HEK293T (cell line): ENCODE measurements around the gene CLDN24.

Experiments
- CTCF ChIA-PET: fragments of 350-600 bp; formaldehyde crosslinking; extraction: SDS; loops from one replicate; lab custom pipeline; 2021; ENCODE audit warnings: antibody characterized with exemption, inconsistent platforms; lab: Yijun Ruan, JAX
- POLR2A ChIA-PET: fragments of 350-600 bp; formaldehyde crosslinking; extraction: SDS; loops from one replicate; lab custom pipeline; 2020; ENCODE audit warnings: antibody characterized with exemption, inconsistent platforms; lab: Yijun Ruan, JAX
- DNase-seq: peaks from one replicate; pipeline ENCODE4 v3.0.0; 2012; ENCODE audit warnings: mixed read lengths; ENCODE audit errors: extremely low spot score
- ARNT ChIP-seq: fragments of 450-650 bp; IDR thresholded peaks from 2 replicates; pipeline ENCODE4 v1.6.1; 2017; ENCODE audit warnings: mild to moderate bottlenecking
- BHLHE40 ChIP-seq: fragments of 450-650 bp; IDR thresholded peaks from 2 replicates; pipeline ENCODE4 v1.6.1; 2016; ENCODE audit warnings: mild to moderate bottlenecking, moderate library complexity, borderline replicate concordance
- CTBP1 ChIP-seq: fragments of 450-650 bp; IDR thresholded peaks from 2 replicates; pipeline ENCODE4 v1.6.1; 2016; ENCODE audit warnings: borderline replicate concordance
- ELF4 ChIP-seq: fragments of 450-650 bp; IDR thresholded peaks from 2 replicates; pipeline ENCODE4 v1.6.1; 2017; ENCODE audit warnings: antibody characterized with exemption
- FOXA1 ChIP-seq: fragments of 450-650 bp; IDR thresholded peaks from 2 replicates; pipeline ENCODE4 v1.6.1; 2016; ENCODE audit warnings: mild to moderate bottlenecking
- FOXK2 ChIP-seq: fragments of 450-650 bp; IDR thresholded peaks from 2 replicates; pipeline ENCODE4 v1.6.1; 2016; ENCODE audit warnings: mild to moderate bottlenecking
- FOXM1 ChIP-seq: fragments of 450-650 bp; IDR thresholded peaks from 2 replicates; pipeline ENCODE4 v1.6.1; 2017; ENCODE audit warnings: mild to moderate bottlenecking, borderline replicate concordance
- HDGF ChIP-seq: fragments of 450-650 bp; IDR thresholded peaks from 2 replicates; pipeline ENCODE4 v1.6.1; 2017; ENCODE audit warnings: antibody characterized with exemption, borderline replicate concordance
- L3MBTL2 ChIP-seq: fragments of 450-650 bp; conservative IDR thresholded peaks from 2 replicates; pipeline ENCODE4 v1.6.1; 2016; ENCODE audit warnings: mild to moderate bottlenecking
- LEF1 ChIP-seq: fragments of 450-650 bp; IDR thresholded peaks from 2 replicates; pipeline ENCODE4 v1.6.1; 2017; ENCODE audit warnings: mild to moderate bottlenecking, borderline replicate concordance
- NFRKB ChIP-seq: fragments of 450-650 bp; IDR thresholded peaks from 2 replicates; pipeline ENCODE4 v1.6.1; 2016; ENCODE audit warnings: mild to moderate bottlenecking, moderate library complexity
- SP1 ChIP-seq: fragments of 450-650 bp; IDR thresholded peaks from 2 replicates; pipeline ENCODE4 v1.6.1; 2017
- SUZ12 ChIP-seq: fragments of 450-650 bp; IDR thresholded peaks from 2 replicates; pipeline ENCODE4 v1.6.1; 2016; ENCODE audit warnings: mild to moderate bottlenecking
- TARDBP ChIP-seq: fragments of 450-650 bp; IDR thresholded peaks from 2 replicates; pipeline ENCODE4 v1.6.1; 2016
- ZNF384 ChIP-seq: fragments of 450-650 bp; IDR thresholded peaks from 2 replicates; pipeline ENCODE4 v1.6.1; 2016
- TF ChIP-seq, protein P1 (sequence below): fragments of 450-650 bp; IDR thresholded peaks from 2 replicates; pipeline ENCODE4 v1.6.1; 2016

Gene CLDN24

DNA sequence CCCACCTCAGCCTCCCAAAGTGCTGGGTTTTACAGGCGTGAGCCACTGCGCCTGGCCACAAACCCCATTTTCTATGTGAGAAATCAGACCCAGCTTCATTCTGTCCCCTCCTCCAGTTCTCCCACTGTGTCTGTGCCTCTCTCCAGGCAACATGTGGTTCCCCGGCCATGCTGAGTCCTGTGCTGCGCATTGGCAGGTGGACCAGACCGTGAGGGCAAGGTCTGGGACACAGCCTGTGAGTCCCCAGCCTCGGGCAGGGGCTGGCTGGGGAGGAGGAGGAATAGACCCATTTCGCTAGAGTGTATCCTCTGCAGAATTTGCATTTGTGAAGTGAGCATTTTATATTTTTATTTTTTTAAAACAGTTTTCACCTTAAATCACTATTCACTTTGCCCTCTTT, 21.5 kb upstream of the CLDN24 start:
- CTCF ChIA-PET: no interaction called here
- TF ChIP-seq SP1 (no peak), SUZ12 (no peak), TARDBP (no peak), L3MBTL2 (no peak), ARNT (no peak), ZNF384 (no peak), CTBP1 (no peak), ELF4 (no peak), FOXA1 (no peak)
- TF ChIP-seq, protein P1, sequence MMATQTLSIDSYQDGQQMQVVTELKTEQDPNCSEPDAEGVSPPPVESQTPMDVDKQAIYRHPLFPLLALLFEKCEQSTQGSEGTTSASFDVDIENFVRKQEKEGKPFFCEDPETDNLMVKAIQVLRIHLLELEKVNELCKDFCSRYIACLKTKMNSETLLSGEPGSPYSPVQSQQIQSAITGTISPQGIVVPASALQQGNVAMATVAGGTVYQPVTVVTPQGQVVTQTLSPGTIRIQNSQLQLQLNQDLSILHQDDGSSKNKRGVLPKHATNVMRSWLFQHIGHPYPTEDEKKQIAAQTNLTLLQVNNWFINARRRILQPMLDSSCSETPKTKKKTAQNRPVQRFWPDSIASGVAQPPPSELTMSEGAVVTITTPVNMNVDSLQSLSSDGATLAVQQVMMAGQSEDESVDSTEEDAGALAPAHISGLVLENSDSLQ: no peak
- POLR2A ChIA-PET: no interaction called here
- no peak for DNase-seq

DNA sequence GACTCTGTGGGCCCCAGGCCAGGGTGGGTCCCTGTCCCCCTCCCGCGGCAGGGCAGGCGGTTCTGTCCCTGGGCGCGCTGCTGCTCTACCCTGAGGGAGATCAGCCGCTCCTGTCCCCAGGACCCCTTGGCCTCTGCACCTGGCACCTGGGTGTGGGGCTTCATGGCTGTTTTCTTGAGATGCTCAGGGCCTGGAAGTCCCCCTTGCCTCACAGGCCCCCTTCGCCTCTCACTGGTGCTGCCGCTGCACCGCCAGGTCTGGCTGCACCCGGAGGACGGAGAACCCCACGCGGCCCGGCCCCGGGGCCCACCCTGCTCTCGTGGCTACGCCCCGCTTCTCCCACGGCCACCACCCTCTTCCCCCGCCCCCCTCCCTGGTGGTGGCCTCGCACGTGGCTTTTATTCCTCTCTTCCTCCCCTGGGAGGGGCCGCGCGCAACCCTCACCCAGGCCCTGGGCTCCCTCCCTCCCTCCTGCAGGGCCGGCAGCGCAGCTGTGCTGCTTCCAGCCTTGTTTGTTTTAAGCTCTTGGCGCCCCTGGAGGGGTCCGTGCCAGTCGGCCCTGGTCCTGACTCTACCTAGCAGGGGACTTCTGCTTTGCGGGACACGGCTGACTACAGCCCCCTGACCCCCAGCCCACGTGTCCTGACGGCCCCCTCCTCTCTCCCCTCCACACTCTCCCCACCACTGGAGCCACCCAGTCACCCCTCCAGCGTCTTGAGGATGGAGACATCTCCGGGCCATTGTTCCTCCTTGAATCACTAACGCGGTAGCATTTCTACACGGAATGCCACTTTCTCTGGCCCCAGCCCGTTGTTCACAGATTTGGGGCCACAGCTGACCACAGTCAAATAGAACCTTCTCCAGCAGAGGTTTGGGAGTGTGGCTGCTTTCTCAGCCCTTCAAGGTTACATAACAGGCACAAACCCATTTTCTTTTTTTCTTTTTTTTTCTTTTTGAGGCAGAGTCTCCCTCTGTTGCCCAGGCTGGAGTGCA, 20.6 kb upstream of the CLDN24 start:
- CTCF ChIA-PET: no interaction called here
- TF ChIP-seq NFRKB (no peak), SP1 (no peak)
- POLR2A ChIA-PET: no interaction called here
- no peak for DNase-seq

DNA sequence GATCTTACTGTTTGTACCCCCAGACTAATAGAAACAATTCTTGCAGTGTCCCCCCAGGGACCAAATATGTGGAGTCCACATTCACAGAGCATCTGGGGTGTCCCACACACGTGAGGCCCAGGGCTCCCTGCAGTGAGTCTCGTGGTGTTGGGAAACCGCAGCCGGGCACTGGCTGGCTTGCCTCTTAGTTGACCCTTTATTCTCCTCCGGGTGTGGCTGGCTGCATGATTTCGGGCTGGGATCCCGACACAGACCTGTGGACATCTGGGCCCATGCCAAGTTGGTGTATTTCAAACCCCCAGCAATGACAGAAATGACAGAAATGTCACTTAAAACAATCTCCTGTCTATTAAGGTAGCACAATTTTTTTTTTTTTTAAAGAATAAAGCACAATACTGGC, 15.6 kb upstream of the CLDN24 start:
- DNase-seq: no peak
- TF ChIP-seq NFRKB: no peak
- POLR2A ChIA-PET: no interaction called here
- CTCF ChIA-PET: no interaction called here

DNA sequence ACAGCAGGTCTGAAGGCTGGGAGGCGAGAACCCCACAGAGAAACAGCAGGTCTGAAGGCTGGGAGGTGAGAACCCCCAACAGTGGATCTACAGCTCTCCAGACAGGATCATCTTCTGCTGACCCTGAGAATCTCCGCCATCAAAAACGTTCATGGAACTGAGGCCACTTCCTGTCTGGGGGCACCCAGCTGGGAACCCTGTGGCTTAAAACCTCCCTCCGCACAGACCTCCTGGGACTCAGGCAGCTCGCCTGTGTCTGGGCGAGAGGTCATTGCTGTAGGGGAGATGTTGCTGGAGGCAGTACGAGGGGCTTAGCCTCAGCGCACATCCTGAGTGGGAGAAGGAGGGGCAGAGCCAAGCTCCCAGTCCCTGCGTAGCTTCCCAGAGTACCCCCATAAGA, 15.1 kb upstream of the CLDN24 start:
- DNase-seq: no peak
- ChIA-PET POLR2A (no interaction called here), CTCF (no interaction called here)
- TF ChIP-seq BHLHE40 (no peak), SUZ12 (no peak), FOXA1 (no peak), CTBP1 (no peak), ELF4 (no peak), TARDBP (no peak), SP1 (no peak), HDGF (no peak), LEF1 (no peak), FOXM1 (no peak), L3MBTL2 (no peak), ZNF384 (no peak), ARNT (no peak), NFRKB (no peak), FOXK2 (no peak)
- TF ChIP-seq, protein P1: no peak

DNA sequence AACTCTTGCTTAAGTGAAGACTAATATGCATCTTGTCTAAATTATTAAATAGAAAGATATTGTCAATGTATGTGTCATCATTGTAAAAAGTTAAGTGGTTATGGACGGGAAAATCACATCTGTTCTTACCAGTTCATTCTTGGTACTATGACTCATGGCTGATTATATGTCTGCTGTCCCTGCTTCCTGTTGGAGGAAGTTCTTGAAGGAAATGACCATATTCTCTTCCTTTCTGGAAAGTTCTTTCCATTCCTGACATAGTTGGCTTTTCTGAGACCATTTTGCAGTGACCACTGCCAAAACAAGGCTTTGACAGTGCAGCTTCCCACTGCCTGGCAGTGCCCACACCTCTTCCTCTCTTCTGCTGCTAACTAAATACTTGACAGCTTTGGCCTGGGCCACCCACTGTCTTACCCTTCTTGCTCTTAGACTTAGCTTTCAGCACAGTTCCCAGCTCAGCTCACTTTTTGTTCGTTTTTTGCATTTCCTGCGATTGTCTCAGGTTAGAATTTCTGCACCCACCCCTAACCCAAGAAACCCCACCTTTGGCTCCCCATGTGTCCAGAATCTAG, 13.2 kb upstream of the CLDN24 start:
- DNase-seq: no peak
- TF ChIP-seq ZNF384: no peak
- no peak for TF ChIP-seq FOXA1
- TF ChIP-seq, protein P1: no peak
- no peak for TF ChIP-seq BHLHE40
- no peak for TF ChIP-seq FOXK2
- no peak for TF ChIP-seq ARNT
- TF ChIP-seq HDGF: no peak
- TF ChIP-seq FOXM1: no peak
- no peak for TF ChIP-seq ELF4
- no peak for TF ChIP-seq TARDBP
- TF ChIP-seq NFRKB: no peak
- TF ChIP-seq CTBP1: no peak
- no peak for TF ChIP-seq SP1
- no peak for TF ChIP-seq SUZ12
- TF ChIP-seq LEF1: no peak
- TF ChIP-seq L3MBTL2: no peak
- ChIA-PET CTCF (no interaction called here), POLR2A (no interaction called here)

DNA sequence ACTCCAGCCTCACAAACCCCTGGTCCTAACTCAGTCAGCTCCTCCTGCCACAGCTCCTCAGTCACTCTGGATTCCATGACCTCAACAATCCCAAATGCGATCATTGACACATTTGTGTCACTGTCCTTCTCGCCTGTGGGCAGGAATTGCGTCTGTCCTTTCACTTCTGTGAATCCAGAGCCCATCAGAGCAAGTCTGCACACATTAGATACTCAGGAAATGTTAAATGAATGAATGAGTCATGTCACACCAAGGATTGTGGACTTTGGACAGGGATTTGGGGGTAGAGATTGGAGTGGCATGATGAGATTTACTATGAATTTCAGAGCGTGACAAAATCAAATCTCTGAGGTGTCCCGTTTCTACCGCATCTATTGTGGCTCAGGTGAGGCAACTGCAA, 11.8 kb upstream of the CLDN24 start:
- TF ChIP-seq FOXM1 (no peak), TARDBP (no peak), FOXK2 (no peak), BHLHE40 (no peak), SP1 (no peak), ZNF384 (no peak), NFRKB (no peak), SUZ12 (no peak), LEF1 (no peak), HDGF (no peak), FOXA1 (no peak), L3MBTL2 (no peak), ELF4 (no peak), ARNT (no peak), CTBP1 (no peak)
- TF ChIP-seq, protein P1: no peak
- POLR2A ChIA-PET: no interaction called here
- CTCF ChIA-PET: no interaction called here
- DNase-seq: no peak
